RPMI7951 (cell line): ENCODE data around the gene TPM2. TPM values are rescaled to one million over a fixed set of nuclear protein-coding genes. Genes with fewer than 3 reads are reported as not detected.

Experiments
- DNase-seq: peaks from one replicate; pipeline ENCODE4 v3.0.0-alpha.2; 2012; ENCODE audit warnings: low read depth
- total RNA-seq: library from RNA; depleted of rRNA; stranded (reverse); fragments of >200 nt; shearing (Covaris generic); gene quantifications from 2 replicates; pipeline ENCODE4 v1.2.3, GENCODE V29; 2014

Gene TPM2
- total RNA-seq, 1 experiment from 2014 or later, result 146 TPM

DNA sequence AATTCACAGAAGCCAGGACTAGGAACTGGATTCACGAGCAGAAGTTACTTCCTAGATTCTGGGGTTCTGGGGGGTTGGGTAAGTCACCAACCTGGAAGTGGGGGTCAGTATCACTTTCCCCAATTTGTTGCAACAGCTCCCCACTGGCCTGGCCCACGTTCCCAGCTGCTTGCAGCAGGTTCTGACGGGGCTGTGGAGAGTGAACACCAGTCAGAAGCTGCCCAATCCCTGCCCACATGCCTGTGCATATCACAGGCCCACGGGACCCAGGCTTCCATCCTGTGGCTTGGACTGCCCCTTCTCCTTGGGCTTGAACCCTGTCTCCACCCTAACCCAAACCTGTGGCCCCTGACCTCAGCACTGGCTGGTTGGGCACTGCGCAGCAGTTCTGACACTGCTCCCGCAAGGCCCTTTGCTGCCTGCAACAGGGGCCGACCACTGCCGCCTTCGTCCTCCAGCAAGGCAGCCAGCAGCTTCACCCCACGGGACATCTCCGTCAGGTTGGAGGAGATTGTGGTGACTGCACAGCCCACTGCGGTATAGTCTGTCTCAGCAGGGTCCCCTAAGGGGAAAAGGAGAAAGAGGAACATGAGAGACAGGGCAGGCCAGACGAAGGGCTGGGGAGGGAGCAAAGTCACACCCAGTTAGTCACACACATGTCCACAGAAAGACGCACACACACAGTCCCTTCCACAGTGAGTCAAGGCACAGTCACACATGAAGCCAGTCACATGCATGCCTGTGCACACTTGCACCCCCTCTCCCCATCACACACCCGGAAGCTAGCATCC lies 29.2 kb upstream of the TPM2 start:
- peak; percentile 15 for DNase-seq

DNA sequence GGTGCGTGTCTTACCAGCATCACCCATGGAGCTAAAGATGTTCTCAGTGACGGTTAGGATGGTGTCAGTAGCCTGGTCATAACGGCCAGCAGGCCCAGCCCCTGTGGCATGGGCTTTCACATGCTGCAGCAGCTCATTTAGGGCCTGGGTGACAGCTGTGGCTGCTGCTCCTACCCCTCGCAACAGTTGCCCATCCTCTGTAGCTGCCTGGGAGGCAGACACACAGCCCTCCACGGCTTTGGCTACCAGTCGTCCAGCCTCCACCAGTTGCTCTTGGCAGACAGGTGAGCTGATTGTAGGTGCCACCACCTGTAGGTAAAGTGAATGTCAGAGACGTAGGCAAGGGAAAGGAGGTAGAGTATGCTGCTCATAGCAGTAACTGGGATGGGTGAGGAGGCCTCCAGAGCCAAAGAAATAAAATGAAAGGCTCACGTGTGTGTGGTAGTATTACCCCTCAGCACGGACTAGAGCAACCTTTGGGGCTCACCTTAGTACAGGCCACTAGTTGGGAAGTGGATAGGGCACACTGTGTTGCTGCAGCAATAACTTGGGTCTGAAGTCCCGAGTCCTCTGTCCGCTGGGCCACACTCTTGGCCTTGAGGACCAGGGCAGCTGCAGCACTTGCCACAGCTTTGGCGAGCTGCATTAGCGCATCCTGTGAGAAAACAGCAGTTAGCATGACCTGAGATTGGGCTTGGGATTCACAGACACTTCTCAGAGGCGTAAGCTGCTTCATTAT lies 27.6 kb upstream of the TPM2 start:
- no peak for DNase-seq

DNA sequence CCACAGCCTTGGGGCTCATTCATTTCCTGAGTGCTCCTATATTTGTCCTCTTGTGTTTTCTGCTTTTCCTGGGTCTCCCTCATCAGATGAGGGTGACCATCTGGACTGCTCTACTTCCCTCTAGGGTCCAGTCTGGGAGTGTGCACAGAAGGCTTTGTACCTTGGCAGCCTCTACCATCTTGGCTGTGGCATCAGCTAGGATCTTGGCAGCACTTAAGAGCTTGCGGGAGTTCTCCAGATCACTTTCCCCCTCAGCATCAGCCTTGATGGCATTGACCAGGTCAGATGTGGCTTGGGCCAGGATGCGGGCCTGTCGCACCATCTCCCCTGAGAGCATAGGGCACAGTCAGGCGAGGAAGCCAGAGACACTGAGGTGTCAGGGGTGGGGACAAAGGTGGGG lies 26.5 kb upstream of the TPM2 start:
- peak; percentile 30 for DNase-seq

DNA sequence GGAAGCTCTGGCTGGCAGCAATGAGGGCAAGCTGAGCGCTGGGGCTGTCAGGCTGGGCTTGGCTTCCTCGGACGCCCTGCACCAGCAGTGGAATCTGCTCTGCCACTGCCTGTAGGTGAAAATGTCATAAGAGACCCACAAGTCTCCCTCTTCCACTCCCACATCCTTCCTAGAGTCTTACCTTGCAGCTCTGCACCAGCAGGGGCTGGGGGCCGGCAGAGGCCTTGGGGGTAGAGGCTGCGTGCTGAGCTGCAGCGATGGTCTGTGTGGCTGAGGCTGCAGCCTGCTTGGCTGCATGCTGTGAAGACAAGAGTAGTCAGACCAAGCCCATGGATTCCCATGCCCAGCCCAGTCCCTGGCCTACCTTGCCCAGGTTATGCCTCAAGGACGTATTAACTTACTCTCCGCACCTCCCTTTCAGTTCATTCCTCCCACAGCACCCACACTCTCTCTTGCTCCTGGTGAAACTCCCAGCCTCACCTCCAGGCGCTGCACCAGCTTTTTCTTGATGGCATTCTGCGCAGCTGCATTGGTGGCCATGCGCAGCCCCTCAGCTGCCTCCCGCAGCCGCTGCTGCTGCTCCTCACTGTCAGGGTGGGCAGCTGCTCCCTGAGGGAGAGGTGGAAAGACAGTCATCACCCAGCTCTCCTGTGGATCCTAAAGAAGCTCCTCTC lies 25.0 kb upstream of the TPM2 start:
- no peak for DNase-seq

DNA sequence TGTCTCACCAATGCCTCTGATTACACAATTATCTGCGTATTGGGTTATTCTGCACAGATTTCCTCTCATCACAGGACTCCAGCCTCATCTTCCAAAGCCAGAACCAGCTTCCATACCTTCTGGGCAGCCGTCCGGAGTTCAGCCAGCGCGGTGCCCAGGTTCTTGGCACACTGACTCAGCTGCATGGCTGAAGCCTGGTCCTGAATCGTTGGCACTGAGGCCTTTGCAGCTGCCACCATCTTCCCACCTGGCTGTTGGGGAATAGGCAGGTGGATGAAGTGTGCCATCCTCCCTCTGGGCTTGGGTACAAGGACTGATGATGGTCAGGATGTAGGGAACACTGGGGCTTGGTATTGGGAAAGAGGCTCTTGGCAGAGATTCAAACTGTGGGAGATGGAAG lies 24.4 kb upstream of the TPM2 start:
- no peak for DNase-seq

DNA sequence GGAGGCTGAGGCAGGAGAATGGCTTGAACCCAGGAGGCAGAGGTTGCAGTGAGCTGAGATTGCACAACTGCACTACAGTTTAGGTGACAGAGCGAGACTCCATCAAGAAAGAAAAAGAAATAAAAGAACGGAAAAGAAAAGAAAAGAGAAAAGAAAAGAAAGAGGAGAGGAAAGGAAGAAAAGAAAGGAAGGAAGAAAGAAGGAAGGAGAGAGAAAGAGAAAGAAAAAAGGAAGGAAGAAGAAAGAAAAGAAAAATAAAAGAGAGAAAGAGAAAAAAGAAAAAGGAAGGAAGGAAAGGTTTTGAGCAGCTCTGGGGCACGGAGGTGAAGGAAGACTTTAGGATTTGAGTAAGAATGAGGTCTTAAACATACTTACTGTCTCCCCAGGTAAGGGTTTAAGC lies 23.9 kb upstream of the TPM2 start:
- no peak for DNase-seq

DNA sequence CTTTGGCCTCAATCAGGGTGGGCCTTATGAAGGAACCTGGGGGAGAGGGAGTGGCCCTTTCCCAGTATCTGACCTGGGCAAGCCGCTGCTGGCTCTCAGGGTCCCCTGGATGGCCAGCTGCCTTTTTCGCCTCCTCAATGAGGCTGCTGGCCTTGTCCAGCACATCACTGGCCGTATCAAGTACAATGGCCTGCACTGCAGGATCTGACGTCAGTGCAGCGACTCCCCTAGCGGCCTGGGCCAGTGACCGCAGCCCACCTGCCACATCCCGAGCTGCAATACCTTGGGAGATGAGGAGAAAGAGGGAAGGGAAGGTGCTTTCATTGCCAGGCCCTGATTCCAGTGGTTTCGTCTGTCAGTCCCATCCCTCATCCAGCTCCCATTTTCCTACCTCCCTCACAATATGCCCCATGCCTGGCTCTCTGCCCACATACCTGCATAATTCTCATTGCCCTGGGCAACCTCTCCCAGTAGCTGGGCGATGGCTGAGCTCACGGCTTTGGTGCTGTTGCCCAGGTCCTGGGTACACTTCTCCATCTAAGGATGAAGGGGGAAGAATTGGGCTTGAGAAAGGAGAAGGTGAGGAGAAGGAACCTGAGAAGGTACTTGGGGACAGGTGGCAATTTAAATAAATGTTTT lies 23.2 kb upstream of the TPM2 start:
- no peak for DNase-seq

DNA sequence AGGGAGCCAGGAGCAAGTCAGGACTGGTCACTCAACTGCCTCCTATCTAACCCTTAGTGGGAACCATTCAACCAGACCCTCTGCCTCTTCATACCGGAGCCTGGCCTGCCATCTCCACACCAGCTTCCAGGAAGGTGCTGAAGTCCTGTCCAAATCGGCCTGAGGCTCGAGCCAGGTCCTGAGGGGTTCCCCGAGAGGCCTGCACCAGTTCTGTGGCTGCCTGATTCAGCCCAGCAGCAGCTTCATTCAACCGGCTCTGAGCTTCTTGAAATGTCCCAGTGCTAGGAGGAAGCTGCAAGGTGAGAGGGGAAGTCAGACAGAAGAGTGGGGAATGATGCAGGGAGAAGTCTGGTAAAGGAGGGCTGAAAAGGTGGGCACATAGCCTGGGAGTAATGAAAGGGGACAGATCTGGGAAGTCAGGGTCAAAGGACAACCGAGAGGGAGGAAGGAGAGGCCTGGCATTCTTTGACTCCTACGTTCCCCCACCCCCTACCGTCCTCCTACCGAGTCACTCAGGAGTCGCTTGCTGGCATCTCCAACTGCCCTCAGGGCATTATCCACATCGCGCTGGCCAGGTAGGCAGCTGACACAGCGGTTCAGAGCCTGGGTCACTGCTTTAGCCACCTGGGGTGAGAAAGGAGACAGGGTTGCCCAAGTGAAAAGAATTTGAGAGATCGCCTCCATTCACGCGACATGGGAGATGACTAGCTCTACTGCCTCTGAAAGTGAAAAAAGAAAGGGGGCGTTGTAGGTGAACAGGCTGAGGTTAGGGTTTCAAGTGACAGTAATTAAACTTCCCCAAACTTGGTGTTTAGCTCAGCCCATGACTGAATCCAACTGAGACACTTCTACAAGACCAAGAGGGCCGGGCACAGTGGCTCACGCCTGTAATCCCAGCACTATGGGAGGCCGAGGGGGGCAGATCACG lies 22.0 kb upstream of the TPM2 start:
- DNase-seq, result no peak

DNA sequence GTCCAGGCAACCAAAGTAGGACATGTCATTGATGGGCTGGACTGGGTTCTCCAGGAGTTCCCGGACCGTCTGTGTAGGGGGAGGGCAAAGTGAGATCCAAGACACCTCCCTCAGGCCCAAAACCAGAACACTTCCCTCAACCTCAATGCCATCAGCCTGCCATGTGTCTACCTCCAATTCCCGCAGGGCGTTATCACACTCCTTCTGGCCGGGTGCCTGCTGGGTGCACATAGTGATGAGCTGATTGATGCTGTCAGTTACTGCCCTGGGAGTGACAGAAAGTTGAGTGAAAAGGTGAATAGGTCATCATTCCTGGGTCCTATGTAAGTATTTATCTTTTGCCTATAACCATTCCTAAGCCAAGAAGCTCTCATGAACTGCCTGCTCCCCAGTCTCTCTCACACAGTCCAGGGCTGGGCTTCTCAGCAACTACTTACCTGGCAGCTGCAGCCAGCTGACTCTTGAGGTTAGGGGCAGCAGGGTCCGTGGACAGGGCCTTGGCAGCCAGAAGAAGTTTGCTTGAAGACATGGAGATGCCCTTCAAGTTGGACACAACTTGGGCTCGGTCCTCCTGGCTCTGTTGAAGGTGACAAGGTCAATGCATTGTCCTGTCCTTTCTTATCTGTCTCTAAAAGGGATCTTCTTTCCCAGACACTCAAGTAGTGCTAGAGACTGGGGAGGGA lies 21.2 kb upstream of the TPM2 start:
- no peak for DNase-seq

DNA sequence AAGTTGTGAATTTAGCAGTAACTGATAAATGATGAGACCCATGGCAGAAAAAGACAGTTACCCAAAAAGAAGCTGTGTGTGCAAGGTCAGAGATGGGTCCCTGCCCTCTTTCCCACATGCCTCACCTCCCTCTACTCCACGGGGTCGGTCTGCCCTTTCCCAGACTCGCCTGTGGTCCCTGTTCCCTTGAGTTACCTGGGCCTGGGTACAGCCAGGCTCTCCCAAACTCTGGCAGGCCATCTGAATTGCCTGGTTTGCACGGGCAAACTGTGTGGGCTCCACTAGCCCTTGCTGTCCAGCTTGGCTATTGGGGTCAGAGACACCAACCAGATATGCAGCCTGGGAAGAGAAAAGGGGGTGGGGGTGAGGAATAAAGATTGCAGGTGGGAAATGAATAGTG lies 18.4 kb upstream of the TPM2 start:
- no peak for DNase-seq

DNA sequence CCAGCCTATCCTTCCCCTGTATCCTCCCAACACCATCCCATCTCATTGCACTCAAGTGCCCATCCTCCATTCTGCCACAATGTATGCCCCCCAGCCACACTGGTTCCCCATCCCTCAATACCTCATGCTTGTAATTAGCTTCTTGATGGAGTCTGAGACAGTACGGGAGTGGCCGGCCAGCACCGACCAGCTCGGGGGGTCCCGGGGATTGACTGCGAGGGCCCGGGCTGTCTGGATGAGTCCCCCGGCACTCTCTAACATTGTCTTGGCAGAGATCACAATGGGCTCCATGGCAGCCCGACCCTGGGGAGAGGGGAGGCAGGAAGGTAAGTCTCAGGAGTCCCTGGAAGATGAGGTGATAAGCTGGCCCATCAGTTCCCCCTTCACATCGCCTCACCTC lies 17.2 kb upstream of the TPM2 start:
- DNase-seq, result no peak

DNA sequence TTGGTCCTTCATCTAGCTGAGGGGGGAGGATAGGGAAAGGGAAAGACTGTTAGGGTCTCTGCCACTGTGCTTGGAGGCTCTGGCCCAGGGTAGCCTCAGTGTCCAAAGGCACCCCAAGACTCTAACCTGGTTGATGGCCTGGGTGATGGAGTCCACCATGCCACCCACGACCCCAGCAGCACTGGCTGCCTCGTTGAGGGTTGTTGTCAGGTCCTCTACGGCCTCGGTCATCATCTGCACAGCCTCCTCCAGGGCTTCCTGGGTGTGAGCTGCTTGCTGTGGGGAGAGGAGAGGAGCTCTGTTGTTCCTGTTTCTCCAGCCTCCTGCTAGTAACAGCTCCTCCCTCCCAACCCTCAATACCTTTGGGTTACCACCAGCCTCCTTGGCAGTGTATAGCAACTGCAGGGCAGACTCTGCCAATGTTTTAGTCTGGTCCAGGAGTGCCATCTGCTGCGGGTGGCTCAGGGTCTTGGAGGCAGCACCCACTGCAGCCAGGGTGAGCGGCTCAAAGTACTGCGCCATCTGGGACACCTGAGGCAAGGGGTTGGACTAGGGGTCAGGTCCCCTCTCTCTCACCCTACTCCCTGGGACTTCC lies 16.2 kb upstream of the TPM2 start:
- DNase-seq, result no peak

DNA sequence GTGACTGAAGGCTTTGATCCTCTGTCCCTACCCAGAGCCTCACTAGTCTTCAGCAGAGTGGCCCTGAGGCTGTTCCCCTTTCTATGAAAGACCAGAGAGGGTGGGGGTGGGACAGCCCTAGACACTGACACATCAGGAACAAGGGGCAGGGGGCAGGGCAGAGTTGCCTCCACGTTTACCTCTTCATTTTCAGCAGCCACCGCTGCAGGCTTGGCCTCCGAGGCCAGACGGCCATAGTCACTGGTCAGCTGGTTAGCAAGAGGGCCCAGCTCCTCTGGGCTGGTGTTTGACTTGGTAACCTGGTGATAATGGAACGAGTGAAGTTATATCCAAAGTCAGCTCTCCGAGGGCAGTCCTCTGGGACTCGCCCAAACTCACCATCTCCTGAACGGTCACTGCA lies 15.6 kb upstream of the TPM2 start:
- no peak for DNase-seq

DNA sequence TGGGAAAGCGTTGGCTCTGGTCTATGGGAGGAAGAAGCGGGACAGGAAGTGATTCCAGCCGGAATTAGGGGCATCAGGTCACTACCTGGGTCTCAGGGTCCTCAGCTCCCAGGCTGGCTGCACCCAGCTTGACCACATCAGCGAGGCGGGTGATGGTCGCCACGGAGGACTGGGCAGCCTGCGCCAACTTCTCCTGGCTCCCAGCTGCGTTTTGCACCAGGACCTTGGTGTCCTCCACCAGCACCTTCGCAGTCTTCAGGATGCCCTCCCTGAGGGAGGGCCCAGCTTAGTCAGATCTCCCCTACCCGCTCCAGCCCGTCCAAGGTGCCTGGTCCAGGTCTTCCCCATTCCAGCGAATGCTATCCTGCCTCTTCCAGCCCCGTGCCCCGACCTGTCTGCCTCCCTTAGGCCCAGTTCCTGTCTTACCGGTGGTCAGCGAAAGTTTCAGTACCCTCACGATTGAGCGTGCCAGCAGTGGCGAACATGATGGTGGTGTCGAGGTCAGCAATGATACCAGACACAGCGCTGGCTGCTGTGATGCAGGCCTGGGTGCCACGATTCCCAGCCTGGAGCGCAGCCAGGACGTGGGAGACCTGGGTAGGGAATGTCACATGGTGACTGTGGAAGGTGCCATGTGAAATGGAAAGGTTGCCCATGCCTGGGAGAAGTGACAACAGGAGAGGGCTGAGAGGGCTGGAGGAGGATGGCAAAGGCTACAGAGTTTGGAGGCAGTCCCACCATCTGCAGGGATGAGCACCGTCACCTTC lies 14.4 kb upstream of the TPM2 start:
- no peak for DNase-seq

DNA sequence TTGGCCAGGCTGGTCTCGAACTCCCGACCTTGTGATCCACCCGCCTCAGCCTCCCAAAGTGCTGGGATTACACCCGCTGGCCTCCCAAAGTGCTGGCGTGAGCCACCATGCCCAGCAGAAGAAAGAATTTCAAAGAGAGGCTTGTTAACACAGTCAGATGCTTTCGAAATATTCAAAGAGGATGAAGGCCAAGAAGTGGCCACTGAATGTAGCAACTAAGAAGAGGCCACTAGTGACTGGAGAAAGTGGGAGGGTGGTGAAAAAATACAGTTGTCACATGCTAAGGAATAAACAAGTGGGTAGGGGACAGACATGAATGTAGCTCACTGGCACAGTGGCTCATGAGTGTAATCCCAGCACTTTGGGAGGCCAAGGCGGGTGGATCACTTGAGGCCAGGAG lies 13.0 kb upstream of the TPM2 start:
- DNase-seq, result no peak

DNA sequence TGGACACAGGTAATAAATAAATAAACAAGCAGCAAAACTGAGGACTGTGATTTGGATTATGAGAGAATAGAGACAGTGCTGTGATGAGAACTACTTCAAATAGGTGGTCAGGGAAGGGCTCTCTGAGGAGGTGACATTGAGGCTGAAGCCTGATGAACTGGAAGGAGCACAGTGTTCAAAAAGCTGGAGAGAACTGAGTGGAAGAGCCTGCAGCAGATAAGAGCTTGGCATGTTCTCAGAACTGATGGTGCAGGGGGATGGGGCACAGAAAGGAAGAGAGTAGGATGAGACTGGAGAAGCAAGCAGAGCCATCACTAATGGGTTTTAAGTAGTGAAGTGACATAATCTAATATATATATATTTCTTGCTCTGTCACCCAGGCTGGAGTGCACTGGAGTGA lies 11.2 kb upstream of the TPM2 start:
- no peak for DNase-seq

DNA sequence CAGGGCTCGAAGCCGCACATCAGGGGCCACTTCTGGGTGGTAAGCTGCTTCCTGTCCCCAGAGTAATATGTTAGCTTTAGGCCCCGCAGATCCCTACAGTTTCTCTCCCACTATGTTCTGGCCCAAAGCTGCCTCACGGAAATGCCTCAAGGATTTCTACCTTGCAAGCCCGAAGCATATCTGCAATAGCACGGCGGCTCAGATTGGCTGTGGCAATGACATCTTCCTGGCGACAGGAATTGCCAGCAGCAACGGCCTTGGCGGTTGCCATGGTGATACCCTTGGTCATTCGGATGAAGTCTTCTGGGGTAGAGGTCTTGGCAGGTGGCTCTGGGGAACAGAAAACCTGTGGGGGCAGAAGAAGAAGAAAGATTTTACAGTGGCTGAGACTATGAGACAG lies 10.3 kb upstream of the TPM2 start:
- DNase-seq, result no peak

DNA sequence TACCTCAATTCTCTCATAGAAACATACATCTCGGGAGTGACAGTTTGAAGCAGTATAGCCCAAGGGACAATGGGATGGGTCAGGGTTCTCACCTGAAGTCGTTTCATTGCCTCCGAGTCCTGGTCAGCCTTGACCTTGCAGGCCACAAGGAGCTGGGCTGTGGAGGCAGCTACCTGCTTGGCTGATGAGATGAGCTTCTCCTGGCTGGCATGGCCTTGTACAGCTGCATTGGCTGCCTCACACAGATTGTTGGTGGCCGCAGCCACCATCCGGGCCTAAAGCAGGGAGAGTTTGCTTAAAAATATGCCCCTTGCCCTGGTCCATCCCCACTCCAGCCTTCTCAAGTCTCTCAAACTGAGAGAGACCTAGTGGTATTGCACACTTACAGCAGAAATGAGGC lies 8.5 kb upstream of the TPM2 start:
- DNase-seq, result no peak

DNA sequence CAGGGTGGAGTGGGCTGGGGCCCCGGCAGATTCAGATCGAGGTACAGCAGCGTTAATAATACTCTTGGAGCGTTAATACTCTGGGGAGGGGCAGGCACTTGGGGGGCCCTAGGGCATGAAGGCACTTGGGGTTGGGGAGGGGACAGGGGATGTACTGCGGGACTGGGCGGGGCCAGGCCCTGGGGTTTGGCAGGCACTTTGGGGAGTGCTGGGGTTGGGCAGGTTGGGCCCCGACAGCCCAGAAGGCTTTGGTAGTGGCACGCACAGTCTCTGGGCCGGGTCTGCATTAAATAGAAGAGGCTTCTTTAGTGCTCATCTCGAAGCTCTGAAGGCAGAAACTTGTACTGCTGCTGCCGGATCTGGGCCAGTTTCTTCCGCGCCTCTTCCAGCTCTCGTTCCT lies 7.8 kb upstream of the TPM2 start:
- DNase-seq, result no peak
